NCI-H2107 (cell line): ENCODE measurements around the gene NECTIN1.
"Not testable (repeated sequence)": the region's sequence is repeated elsewhere in the genome, so short reads cannot be mapped to it uniquely, and the experiment has no call there.

Source experiments
- DNase-seq: peaks from one replicate; lab custom pipeline; 2025; lab: John Stamatoyannopoulos, UW

Gene NECTIN1

DNA sequence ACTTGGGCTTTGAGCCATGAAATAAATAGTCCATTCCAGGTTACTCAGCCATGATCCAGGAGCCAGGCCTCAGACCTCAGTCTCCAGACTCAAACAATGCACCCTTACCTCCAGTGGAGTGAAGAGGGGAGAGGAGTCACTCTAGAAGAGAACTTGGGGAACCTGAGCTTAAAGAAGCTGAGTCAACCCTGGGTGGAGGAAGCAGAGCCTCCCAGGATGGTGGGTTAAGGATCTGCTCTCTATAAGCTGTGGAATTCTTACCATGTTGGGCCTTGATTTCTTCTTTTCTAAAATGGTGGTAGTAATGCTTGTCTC, 113.2 kb downstream of the NECTIN1 start:
- DNase-seq = no peak

DNA sequence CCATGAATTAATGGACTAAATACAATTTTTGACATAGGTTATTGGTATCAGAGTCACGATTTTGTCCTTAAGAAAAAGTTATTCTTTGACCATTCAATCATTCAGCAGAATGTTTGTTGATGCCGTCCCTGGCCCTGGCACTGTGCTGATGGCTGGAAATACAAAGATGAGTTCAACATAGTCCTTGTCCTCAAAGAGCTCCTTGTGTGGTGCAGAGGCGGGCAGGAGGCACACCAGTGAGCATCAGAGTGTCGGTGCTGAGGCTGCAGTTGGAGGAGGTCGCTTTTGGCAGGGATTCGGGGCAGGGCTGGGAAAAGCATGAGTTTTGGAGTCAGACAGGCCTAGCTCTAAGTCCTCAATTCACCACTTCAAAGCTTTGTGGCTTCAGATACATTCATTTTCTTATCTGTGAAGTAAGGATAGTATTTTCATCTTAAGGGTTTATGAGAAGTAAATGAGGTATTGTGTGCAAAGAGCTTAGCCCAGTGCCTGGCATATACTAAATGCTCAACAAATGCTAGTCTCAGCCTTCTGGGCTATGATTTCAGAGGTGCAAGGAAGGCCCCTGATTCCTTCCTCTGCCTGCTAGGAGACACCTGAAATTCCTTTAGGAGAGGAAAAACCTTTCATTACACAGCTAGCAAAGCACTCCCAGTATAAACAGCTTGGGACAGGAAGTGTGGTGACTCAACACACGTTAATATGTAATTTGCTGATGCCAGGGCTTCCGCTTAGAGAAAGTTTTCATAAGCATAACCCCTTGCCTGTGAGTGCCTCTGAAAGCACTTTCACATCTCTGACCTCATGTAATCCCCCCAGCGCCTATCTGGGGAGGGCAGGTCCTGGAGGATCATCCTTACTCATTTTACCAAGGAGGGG, 113.8 kb downstream of the NECTIN1 start:
- DNase-seq = no peak

DNA sequence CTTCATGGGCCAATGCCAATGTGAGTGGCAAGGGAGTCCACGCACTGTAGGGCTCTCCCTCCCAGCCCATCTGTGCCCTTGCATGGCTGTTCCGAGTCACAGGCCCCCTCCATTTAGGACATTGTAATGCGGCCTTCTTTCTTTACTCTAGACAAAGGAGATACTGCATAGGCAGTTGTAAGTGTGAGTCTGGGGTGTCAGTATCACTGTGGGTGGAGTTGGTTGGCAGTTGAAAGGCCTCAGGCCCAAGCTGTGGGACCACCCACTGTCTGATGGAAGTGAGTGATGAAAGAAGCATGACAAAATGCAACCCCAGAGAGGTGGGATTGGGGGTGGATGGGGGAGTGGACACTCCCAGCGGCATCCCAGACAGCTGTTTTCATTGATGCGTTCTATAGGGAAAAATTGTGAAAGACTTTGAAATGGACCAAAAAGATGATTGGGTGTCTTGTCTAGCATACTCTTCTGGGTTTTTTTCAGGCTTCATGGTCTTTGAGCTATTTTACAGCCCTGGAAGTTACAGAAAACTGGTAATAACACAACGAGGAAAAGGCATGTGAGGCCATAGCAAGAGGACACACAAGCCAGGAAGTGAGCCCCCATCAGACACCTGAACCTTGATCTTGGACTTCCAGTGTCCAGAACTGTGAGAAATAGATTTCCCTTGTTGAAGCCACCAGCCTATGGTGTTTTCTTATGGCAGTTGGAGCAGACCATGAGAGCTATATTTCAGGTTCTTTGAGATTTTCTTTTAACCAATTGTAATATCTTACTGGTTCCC, 114.6 kb downstream of the NECTIN1 start:
- DNase-seq = no peak

DNA sequence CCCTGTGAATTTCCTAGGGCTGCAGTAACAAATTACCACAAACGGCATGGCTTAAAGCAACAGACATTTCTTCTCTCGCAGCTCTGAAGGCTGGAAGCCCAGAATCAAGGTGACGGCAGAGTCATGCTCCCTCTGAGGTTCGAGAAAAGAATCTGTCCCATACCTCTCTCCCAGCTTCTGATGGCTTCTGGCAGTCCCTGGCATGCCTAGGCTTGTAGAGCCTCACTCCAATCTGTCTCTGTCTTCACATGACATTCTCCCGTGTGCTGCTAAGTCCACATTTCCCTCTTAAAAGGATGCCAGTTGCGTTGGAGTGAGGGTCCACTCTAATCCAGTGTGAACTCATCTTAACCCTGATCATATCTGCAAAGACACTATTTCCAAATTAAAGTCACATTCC, 116.2 kb downstream of the NECTIN1 start:
- no peak for DNase-seq

DNA sequence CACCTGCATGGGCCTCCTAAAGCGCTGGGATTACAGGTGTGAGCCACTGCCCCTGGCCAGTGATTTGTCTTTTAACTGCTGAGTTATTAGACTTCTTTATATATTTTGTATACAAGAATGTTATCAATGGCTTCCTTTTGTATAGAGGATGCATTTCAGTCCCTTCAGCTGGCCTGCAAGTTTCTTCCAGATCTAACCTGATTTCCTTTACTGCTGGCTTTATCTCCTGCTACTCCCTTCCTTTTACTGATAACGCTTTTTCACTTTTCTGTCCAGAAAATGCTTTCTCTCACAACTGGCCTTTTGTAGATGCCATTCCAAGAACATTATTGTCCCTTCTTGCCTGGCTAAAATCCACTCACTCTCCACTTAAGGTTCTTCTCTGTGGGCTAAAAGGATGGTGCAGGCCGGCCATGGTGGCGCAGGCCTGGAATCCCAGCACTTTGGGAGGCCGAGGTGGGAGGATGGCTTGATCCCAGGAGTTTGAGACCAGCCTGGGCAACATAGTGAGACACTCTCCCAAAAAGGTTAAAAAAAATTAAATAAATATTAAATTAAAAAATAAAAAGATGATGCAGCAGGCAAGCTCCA, 118.1 kb downstream of the NECTIN1 start:
- no peak for DNase-seq

DNA sequence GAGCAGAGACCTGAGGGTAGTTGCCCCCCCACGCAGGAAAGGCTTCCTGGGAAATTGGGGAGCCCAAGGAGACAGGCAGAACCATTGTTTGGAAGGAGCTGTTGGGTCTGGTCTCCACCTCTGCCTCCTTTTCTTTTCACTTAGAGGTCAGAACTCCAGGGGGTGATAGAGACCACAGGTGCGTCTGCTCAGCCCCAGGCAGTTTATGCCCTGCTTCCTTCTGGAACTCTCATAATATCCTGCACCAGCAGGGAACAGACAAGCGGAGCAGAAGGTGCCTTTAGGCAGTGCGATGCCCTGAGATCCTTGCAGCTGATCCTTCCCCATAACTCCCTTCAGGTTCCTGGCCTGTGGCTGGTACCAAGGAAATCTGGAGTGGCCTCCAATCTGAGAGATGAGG, 120.2 kb downstream of the NECTIN1 start:
- no peak for DNase-seq

DNA sequence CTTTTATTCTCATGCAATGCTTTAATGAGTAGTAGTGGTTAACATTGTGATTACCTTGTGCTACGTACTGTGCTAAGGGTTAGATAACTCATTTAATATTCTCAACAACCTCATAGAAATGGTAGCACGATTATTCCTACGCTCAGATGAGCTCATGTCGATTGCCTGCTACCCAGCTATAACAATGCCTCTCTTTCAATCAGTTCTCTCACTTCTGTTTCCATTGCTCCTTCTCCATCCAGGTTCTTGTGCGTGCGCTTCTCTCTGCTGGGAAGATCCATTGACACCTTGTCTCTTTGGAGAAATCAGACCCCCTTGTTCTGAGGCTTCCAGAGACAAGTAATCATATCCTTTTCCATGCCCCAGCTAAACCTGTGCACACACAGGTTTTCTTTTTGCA, 120.8 kb downstream of the NECTIN1 start:
- no peak for DNase-seq

DNA sequence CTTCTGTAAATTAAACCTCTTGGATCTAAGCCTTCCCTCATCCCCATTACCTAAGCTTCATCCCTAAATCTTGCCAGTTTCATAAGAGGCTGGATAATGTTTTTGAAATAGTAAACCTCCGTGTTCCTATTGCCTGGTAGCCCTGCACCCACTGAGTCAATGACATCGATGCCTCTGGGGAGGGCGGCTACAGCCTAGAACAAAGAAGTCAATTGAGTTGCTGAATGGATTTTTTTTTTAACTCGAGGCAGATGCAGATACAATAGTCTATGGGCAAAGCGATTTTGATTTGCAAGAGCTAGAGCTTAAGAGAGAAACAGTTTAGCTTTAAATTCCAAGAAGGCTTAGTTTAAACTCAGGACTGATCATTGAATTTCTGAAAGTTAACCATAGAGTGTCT, 121.3 kb downstream of the NECTIN1 start:
- DNase-seq = peak; percentile 28

DNA sequence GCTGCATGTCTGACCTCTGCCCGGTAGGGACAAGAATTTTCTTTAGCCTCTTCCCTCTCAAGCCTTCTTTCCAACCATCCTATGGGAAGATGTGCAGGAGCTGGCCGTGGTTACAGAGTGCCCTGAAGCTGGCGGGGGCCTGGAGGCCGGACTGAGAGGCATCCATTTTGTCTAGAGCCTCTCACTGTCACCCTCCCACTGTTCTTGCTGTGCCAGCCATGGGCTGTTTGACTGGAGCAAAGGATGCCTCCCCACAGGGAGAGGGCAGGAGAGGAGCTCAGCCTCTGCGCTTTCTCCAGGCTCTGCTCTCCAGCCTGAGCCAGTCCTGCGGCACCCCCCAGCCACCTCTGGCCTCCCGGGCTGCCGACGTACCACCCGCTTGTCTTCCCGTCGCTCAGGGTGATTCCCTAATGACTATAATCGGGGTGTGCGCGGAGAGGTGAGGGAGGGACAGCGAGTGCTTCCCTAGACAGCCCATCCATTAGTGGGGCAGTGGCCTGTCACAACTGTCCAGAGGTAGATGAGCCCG, 123.8 kb downstream of the NECTIN1 start:
- no peak for DNase-seq

DNA sequence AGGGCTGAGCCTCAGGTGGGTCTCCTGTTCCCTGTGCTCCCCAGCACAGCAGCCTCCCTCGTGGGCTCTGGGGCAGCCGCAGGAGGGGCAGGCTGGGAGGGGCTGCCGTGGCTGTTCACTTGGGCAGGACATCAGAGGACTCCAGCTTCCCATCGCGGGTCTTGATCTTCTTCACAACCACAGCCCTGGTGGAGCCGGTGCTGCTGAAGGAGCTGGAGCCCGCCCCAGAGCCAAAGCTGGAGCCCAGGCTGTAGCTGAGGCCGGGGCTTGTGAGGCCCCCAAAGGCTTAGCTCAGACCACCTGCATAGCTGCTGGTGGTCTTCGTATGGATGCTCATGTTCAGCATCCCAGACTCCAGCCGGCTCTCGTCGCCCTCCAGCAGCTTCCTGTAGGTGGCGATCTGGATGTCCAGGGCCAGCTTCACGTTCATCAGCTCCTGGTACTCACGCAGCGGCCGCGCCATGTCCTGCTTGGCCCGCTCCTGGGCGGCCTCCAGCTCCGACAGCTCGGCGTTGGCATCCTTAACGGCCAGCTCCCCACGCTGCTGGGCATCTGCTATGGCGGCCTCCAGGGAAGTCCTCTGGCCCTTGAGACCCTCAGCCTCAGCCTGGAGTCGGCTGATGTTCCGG, 126.1 kb downstream of the NECTIN1 start:
- DNase-seq = no peak

DNA sequence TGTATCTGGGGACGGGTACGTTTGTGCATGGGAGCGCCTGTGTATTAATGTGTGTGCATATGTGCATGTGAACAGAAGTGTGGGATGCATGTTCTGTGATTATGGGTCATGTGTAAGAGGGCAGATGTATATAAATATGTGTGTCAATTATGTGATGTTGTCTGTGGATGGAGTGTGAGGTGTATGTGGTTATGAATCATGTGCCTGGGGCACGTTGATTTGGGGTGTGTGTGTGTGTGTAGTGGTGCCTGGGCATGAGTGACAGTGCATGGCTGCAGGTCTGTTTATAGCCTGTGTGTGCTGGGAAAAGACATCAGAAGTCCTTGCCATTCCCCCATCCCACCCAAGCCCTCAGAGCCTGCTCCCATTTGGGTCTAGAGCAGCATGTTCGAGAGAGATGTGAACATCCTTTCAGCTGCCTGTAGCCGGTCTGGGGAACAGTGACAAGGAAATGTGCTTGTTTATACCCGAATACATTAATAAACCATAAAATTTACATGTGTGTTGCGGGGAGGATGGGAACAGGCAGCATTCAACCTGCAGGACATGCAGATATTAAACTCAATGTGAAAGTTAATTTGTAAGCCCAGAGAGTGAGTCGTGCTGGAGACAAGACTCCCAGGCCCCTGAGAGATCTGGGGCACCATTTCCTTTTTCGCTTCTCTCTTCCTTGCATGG, 129.0 kb downstream of the NECTIN1 start:
- DNase-seq = no peak

DNA sequence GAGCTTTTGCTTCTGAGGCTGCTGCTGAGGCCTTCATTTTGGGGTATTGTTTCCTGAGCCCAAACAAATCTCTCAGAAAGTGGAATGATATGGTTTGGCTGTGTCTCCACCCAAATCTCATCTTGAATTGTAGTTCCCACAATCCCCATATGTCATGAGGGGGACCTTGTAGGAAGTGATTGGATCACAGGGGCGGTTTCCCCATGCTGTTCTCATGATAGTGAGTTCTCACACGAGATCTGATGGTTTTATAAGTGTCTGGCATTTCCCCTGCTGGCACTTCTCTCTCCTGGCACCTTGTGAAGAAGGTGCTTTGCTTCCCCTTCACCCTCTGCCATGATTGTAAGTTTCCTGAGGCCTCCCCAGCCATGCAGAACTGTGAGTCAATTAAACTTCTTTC, 133.1 kb downstream of the NECTIN1 start:
- DNase-seq = not testable (repeated sequence)

DNA sequence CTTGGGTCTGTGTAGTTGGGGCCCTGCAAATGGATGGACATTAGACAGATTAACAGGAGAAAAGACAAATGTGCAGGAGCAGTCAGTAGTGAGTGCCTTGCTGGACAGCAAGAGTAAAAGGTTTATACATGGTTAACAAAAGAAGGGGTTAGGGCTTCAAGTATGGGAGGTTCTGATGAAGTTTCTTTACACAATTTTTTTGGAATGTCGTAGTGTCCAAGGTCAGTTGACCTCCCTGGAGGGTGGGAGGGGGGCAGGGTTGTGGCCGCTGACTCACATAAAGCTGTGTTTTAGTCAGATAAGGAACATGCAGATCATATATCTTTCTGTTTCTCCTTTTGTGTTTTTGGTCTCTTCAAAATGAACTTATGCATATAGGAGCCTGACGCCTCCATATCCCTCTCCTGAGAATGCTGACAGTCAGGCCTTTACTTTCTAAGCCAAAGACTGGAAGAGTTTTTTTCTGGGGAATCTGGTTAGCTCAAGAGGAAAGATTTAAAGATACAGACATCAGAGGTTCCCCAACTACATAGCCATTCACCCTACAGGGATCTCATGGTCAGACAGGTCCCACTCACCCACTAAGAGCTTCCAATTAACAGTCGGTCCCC, 134.3 kb downstream of the NECTIN1 start:
- DNase-seq = no peak

DNA sequence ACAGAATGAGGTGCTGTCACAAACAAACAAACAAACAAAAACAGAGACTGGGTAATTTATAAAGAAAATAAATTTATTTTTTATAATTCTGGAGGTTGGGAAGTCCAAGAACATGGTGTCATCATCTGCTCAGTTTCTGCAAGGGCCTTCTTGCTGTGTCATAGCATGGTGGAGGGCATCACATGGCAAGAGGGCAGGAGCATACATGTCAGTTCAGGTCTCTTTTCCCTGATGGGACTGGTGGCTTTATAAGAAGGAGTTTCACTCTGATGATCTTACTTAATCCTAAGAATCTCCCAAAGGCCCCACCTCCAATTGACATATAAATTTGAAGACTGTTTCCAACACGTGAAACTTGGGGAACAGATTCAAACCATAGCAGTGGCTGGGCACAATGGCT, 135.7 kb downstream of the NECTIN1 start:
- DNase-seq = no peak

DNA sequence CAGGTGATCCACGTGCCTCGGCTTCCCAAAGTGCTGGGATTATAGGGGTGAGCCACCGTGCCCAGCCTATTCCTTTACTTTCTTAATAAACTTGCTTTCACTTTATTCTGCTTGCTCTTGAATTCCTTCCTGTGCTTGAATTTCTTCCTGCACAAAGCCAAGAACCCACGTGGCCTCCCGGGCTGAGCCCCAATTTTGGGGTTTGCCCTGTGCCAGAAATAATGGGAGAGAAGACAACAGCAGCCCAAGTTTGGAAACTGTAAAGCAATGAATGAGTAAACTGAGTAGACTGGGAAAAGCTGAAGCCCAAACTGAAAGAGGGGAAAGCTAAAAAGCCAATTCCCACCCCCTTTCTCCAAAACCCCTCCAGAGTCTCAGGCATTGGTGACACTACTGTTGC, 136.4 kb downstream of the NECTIN1 start:
- DNase-seq = no peak

DNA sequence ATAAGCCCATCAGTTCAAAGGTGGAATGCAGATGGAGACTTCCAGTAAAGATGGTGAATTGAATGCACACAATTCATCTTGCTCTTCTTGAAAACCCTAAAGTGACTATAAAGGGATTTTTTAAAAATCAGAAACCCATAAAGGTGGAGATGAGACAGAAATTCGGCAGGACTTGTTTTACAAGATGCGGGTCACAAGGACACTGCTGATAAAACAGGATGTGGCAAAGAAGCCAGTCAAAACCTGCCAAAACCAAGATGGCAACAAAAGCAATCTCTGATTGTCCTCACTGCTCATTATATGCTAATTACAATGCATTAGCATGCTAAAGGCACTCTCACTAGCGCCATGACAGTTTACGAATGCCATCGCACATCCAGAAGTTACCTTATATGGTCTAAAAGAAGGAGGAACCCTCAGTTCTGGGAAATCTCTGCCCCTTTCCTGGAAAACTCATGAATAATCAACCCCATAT, 137.1 kb downstream of the NECTIN1 start:
- DNase-seq = no peak

DNA sequence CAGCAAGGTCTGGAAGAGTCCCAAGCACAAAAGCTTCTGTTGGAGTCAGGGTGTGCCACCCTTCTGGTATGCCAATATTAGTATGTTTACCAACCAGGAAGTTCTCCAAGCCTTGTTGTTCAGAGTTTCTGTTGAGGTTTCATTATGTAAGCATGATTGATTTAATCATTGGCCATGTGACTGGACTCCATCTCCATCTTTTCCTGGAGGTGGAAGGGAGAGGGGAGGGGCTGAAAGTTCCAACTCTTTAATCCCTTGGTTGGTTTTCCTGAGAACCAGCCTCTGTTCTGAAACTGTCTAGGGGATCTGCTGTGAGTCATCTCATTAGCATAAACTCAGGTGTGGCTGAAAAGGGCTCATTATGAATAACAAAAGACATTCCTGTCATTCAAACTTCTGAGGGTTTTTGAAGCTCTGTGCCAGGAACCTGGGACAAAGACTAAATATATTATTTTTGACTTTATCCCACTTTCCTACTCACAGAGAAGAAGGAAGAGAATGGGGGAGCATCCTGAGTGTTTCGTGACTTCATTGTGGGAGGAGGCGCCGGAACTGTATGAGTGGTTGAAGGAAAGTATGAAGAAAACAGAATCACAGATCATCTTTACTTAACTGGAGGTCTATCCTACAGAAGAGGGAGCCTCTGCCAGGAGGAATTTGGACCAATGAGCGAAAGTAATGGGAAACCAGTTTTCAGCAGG, 138.2 kb downstream of the NECTIN1 start:
- DNase-seq = no peak

DNA sequence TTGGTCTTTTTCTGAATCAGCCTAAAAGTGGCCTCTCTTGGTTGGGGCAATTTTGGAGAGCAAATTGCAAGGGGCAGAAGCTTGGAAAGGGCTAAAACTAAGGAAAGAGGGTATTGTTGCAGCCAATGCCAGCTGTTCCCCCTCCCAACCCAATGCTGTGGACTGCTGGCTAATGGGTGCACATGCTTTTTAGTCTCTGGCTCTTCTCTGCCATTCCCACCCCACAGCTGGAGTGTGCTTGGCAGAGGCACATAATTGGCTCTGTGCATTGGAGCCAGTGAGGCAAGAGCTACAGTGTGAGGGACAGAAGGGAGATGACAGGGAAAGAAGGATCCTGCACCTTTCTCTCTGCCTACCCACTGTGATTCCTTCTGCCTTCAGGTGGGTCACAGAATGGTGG, 140.0 kb downstream of the NECTIN1 start:
- no peak for DNase-seq
